GM08714 (cell line): ENCODE results near the gene TMEM239.

Experiments used
- H3K4me3 ChIP-seq: fragments of 200-500 bp; sonication (Bioruptor generic); 2 replicates; pipeline ENCODE4 v1.5.1; 2014; ENCODE audit warnings: mild to moderate bottlenecking, low read length, inconsistent platforms
- ZNF274 ChIP-seq: IDR thresholded peaks from 2 replicates; pipeline ENCODE4 v1.6.1; 2012; ENCODE audit warnings: mild to moderate bottlenecking, low read depth, low read length

The TMEM239 gene

DNA sequence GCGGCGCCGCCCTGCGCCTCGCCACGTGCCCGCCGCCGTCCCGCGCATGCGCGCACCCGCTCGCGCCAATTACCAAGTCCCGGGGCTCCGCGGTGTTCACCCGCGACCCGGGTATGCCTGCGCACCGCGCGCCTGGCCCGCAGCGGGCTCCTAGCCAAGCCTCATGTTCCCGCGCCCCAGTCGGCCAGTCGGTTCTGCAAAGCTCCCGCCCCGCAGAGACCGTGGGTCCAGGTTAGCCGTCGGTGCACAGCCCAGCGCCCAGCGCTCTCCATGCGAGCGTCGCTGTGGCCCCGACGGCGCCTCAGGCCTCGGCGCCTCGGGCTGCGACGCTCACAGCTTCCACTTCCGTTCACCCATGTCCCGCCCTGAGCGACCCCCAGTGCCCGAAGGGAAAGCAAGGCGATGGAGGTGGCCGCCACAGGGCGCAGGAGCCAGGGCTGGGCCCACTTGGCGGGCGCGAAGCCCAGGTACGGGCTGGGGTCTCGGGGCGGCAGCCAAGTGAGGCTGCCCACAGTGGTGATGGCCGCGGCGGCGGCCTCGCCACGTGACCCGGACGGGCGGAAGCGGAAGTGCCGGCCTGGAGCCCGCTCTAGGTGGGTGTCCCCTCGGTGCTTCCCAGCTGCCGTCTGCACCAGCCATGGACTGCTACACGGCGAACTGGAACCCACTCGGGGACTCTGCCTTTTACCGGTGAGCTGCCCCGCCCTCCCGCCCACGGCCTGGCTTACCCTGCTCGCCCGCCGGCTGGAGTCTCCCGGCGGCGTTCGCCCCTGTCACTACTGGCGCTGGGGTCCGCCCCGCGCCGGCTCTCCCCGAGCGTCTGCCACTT is 24.2 kb downstream of the TMEM239 start, which contains the start of the genes PCED1A and VPS16:
Gene PCED1A, minus strand, starts transcription at position 518 of the 829 bp plus-strand sequence. CDS start 743 bp downstream, outside the sequence.
Gene VPS16, plus strand, starts transcription at position 608 of the 829 bp plus-strand sequence. Its CDS starts 30 bp downstream, at position 638.
- no peak for TF ChIP-seq ZNF274
- H3K4me3 ChIP-seq: peak within 1 kb of the TSS; percentile 91

- TF ChIP-seq ZNF274: no peak
Observed at GRCh38 chr20:2840967-2841531, 24.9 kb downstream of the TMEM239 start.

GRCh38 chr20:2845607-2846006 is 29.4 kb downstream of the TMEM239 start:
- TF ChIP-seq ZNF274: no peak
- no peak overlapping the region for H3K4me3 ChIP-seq

More at GRCh38 chr20:2840967-2841531, 24.9 kb downstream of the TMEM239 start:
- peak overlapping the region; percentile 91 for H3K4me3 ChIP-seq

DNA sequence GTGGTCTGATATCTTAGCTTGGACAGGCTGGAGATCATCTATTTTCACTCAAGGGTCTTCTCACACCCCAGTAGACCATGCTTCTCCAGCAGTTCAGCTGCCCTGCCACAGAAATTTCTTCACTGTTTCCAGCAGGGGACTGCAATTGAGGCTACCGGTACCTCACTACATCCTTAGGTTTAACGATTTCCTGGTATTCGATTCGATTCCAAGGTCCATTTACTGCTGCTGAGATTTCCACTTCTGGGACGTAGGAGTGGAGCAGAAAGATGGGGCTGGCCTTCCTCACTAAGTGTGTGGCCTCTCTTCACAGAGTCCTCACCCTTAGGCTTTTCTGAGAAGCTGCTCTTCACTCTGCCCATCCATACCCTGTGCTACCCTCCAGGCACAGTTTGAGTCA is 30.5 kb downstream of the TMEM239 start:
- H3K4me3 ChIP-seq: no peak overlapping the region
- no peak for TF ChIP-seq ZNF274

DNA sequence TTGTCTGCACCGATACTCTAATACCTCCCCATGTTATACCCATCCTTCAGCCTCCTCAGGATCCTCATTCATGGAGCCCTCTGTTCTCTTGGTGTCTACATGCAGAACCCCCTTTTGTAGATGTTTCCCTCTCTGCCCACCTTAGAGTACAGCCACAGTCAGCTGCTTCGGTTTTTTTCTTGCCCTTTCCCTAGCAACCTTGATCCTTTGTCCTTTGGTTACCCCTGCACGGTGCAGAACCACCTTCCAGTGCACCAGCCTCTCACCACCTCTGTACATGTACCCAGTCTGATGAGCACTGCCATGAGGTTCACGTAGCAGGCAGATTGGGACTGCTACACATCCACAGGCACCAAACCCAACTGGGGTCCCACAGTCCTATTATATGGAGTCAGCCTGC is 31.6 kb downstream of the TMEM239 start:
- no peak overlapping the region for H3K4me3 ChIP-seq
- TF ChIP-seq ZNF274: no peak

DNA sequence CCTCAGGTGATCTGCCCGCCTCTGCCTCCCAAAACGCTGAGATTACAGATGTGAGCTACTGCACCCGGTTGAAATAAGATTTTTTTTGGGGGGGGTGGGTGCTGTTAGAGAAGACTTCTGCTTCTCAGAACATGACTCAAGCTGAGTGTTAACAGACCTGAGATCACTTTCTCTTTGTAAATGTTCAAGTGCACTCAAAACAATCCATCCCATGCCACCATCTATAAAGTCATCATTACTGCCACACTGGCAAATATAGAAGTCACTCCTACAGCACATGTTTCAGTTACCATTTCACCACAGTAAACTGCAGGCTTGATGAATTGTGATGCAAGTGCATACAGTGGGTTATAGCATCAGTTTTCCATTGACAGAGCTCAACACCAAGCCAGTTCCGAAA is 33.4 kb downstream of the TMEM239 start:
- no peak for TF ChIP-seq ZNF274
- no peak overlapping the region for H3K4me3 ChIP-seq

GRCh38 chr20:2851086-2851485 is 34.9 kb downstream of the TMEM239 start:
- TF ChIP-seq ZNF274: no peak
- H3K4me3 ChIP-seq: no peak overlapping the region

- no peak for TF ChIP-seq ZNF274
- H3K4me3 ChIP-seq: no peak overlapping the region
Observed at GRCh38 chr20:2858591-2858990, 42.4 kb downstream of the TMEM239 start.

GRCh38 chr20:2859330-2860121 is 43.4 kb downstream of the TMEM239 start:
- no peak overlapping the region for H3K4me3 ChIP-seq
- no peak for TF ChIP-seq ZNF274

DNA sequence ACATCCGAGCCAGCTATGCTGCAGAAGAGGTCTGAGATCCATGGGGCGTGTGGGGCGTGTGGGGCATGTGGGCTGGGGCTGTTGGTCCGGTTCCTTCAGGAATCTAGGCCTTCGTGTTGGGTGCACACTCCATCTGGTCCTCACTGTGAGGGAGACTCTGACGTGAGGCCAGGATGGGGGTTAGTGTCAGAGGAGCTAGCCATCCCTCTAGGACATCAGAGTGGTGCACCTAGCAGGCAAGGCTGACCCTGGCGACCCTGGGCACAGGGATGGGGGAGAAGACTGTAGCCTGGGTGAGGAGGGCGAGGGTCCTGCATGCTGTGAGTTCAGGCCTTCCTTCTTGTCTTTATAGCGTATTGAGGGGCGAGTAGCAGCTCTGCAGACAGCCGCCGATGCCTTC is 48.5 kb downstream of the TMEM239 start:
- no peak overlapping the region for H3K4me3 ChIP-seq
- TF ChIP-seq ZNF274: no peak

DNA sequence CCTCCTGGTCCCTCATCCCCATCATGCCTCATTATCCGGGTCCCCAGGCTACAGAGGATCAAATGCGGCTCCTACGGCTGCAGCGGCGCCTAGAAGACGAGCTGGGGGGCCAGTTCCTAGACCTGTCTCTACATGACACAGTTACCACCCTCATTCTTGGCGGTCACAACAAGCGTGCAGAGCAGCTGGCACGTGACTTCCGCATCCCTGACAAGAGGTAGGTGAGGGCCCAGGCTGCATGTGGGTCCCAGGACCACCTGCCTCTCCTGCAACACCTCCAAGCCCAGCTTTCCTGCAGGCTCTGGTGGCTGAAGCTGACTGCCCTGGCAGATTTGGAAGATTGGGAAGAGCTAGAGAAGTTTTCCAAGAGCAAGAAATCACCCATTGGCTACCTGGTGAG is 48.9 kb downstream of the TMEM239 start:
- H3K4me3 ChIP-seq: no peak overlapping the region
- no peak for TF ChIP-seq ZNF274

- H3K4me3 ChIP-seq: no peak overlapping the region
- no peak for TF ChIP-seq ZNF274
Observed at GRCh38 chr20:2865630-2866029, 49.5 kb downstream of the TMEM239 start.

DNA sequence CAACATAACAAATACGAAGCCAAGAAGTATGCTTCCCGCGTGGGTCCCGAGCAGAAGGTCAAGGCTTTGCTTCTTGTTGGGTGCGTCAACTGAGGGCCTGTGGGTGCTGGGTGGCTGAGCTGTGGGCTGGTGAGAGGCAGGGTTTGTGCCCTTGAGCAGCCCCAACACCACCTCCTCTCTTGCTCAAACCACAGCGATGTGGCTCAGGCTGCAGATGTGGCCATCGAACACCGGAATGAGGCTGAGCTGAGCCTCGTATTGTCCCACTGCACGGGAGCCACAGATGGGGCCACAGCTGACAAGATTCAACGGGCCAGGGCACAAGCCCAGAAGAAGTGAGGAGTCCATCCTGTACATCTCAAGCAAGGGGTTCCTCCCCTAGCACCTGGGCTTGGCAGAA is 50.1 kb downstream of the TMEM239 start:
- no peak overlapping the region for H3K4me3 ChIP-seq

DNA sequence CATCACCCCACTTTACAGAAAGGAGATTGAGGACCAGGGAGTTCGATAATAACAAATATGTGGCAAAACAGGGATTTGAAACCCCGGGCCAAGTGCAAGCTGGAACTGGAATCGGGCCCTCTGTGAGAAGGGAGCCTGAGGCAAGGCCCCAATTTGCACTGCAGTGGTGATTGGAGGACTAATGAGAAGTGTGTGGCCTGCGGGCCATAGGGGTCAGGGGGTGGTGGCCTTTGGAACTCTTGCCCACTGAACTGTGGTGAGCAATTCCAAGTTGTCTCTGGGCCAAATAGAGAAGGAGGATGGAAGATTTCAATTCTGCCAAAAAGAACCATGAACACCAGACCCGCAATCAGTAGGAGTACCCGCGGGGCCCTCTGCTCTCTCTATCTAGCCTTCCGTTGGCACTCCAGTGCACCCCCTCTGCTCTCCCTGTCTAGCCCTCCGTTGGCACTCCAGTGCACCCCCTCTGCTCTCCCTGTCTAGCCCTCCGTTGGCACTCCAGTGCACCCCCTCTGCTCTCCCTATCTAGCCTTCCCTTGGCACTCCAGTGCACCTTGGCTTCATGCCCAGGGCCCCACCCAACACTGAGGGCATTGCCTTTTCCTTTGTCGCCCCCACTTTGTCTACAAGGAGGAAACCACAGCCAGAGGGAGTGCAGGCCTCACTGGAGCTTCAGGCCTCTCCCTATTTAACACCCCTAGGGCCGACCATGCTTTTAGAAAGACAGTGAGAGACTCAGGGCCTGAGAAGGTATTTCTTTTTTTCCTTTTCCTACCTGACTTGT is 51.1 kb downstream of the TMEM239 start:
- TF ChIP-seq ZNF274: no peak
- no peak overlapping the region for H3K4me3 ChIP-seq

More for the DNA sequence above, 50.1 kb downstream of the TMEM239 start:
- TF ChIP-seq ZNF274: no peak
